ENCODE measurements around the gene ZNHIT2.
"Not testable (repeated sequence)": the region's sequence is repeated elsewhere in the genome, so short reads cannot be mapped to it uniquely, and the experiment has no call there.

The ZNHIT2 gene

GRCh38 chr11:65120831-65121230 lies 3.3 kb upstream of the ZNHIT2 start:
- DNase-seq: no peak

DNA sequence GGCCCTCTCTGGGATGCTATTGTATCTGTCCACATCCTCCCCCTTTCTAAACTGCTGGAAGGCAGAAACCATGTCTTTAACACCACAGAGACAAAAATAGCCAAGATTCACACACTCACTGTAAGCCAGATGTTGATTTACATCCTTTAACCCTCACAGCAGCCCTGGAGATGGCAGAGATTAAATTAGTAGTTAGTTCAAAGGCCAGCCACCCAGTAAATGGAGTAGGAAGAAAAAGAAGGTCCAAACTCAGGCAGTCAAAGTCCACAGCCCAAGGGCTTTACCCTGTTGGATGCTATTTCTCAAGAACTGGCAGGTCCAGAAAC lies 2.1 kb upstream of the ZNHIT2 start:
- DNase-seq: no peak

DNA sequence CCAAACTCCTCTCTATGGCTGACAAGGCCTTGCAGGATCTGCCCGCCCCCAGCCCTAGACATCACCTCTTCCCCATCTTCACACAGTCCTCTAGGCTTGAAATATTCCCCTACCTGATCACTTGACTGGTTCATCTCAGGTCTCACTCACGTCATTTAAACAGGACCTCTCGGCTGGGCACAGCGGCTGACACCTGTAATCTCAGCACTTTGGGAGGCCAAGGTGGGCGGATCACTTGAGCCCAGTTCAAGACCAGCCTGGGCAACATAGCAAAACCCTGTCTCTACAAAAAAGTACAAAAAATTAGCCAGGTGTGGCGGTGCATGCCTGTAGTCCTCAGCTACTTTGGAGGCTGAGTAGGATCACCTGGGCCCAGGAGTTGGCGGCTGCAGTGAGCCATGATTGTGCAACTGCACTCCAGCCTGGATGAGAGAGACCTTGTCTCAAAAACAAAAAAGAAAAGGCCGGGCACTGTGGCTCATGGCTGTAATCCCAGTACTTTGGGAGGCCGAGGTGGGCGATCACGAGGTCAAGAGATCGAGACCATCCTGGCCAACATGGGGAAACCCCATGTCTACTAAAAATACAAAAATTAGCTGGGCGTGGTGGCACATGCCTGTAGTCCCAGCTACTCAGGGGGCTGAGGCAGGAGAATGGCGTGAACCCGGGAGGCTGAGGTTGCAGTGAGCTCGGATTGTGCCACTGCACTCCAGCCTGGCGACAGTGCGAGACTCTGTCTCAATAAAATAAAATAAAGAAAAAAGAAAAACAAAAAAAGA lies 1.6 kb upstream of the ZNHIT2 start:
- not testable (repeated sequence) for DNase-seq

DNA sequence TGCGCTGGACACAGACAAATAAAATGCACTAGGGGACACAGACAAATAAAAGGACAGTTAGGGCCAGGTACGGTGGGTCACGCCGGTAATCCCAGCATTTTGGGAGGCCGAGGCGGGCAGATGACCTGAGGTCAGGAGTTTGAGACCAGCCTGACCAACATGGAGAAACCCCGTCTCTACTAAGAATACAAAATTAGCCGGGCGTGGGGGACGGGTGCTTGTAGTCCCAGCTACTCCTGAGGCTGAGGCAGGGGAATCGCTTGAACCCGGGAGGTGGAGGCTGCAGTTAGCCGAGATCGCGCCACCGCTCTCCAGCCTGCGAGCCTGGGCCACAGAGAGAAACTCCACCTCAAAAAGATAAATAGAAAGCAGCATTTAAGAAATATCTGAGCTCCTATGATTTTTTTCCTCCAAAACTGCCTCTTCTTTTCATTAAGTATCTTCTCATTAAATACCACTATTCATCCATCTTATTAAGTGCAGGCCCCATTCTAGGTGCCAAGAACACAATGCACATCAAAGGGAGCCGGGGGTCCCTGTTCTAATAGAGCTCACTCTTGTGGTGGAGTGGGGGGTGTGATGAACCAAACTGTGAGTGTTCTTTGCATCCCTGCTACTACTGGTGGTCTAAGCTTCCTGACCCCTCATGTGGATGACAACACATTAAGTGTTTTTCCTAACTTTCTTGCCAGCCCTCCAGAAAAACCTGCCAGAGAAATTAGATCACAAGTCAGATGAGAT lies 766 bp upstream of the ZNHIT2 start:
- DNase-seq: no peak

DNA sequence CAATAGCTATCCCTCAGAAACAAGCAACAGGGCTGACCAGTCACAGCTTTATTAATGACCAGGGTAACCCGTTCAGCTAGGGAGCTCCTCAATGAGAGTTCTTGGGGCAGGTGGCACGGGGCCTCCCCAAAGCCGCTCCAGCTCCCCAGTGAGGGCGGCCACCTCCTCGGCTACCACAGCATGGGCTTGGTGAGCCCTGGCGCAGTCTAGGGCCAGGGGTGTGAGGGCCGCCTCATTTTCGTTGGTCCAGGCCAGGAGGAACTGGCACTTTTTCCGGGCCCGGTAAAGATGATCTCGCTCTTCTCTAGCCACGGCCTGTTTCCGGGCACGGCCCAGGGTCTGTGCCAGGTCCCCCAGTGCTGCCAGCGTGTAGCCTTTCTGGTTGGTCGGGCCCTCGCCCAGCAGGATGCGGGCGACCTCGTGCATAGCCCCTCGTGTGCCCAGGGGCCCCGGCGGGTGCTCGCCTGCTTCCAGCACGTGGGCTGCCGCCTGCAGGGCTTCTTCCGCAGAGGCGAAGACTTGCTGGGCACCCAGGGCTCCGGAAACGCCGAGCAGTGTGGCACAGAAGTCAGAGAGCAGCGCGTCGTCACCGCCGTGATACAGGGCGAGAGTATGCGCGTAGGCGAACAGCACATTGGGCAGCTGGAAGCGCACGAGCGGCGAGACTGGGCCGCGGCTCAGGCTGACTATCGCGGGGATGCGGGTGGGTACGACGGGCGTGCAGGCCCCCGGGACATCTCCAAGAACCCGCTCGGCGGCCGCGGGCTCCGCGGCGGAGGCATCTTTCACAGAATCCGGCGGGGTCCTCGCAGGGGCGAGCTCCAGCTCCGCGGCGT lies 913 bp downstream of the ZNHIT2 start:
- DNase-seq: peak in 10 of 56 donors; percentile 20 to 55 (median 42)

DNA sequence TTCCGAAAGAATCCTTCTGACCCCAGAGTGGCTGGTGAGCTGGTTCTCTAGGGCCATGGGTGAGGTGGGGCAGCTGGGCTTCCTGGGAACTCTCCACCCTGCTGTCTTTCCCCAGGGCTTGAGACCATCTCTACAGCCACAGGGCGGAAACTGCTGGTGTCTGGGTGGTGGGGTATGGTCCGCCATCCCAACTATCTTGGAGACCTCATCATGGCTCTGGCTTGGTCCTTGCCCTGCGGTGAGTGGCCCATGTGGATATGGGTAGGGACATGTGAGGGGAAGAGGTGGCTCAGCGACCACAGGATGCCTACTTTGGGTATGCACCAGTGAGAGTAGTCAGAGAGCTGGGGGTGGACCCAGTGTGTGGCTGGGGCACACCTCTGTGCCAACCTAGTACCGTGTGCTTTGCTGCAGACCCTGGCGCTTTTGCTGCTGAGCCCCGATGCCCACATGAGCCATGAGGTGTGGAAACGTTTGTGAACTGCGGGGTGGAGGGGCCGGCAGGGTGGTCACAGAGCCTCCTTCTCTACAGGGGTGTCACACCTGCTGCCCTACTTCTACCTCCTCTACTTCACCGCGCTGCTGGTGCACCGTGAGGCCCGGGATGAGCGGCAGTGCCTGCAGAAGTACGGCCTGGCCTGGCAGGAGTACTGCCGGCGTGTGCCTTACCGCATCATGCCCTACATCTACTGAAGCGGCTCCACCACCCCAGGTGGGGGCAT lies 2.0 kb downstream of the ZNHIT2 start:
- DNase-seq: no peak

DNA sequence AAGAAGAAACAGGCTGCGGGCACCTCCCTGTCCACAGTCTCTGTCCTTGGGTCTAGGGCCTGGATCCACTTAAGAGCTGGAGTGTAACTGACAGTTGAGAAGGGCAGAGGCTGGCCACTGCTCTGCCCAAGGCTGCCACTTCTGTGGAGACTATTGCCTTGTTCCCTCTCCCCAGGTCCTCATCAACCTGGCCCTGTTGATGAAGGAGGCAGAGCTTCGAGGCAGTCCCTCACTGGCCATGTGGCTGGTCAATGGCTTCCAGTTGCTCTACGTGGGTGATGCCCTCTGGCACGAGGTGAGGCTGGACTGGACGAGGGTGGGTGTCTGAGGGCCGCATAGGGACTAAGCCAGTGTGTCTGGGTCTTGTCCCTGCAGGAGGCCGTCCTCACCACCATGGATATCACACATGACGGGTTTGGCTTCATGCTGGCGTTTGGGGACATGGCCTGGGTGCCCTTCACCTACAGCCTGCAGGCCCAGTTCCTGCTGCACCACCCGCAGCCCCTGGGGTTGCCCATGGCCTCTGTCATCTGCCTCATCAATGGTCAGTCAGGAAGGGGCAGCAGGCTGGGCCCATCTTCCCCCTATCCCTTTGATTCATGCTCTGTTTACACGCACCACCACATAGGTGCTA lies 2.8 kb downstream of the ZNHIT2 start:
- DNase-seq: no peak

- no peak for DNase-seq
These were observed 3.7 kb downstream of the ZNHIT2 start for GRCh38 chr11:65113839-65114238.

DNA sequence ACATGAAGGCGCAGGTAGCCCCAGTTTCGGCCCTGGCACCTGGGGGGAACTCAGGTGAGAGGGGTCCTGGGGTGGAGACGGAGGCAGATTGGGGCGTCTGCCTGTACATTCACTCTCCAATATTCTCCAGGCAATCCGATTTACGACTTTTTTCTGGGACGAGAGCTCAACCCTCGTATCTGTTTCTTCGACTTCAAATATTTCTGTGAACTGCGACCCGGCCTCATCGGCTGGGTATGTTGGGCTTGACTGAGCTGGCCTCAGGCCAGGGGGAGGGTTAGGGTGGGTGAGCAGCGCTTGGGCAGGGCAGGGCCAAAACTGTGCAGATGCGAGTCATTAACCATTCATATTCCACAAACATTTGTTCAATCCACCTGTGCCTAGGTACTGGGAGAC lies 4.1 kb downstream of the ZNHIT2 start:
- DNase-seq: no peak

DNA sequence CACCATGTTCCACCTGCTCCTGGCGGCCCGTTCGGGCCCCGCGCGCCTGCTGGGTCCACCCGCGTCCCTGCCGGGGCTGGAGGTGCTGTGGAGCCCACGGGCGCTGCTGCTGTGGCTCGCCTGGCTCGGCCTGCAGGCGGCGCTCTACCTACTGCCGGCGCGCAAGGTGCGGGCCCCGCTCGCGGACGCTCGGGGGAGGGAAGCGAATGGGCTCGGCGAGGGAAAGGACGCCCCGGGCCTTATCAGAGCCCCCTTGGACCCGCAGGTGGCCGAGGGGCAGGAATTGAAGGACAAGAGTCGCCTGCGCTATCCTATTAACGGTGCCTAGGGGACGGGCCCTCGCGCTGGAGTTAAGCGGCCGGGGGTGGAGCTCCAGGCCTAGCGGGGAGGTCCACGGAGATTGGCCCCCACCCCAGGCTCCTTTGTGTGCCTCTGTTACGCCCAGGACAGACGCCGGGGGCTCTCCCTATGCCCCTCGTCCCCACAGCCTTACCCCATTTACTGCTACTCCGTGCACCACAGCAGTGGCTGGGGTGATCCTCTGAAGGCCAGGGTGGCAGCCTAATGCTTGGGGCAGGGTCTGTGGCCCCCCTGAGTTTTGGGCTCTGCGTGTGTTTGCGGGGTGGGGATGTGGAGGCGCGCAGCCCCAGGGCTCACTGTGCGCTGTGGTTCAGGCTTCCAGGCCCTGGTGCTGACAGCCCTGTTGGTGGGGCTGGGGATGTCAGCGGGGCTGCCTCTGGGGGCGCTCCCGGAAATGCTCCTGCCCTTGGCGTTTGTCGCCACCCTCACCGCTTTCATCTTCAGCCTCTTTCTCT lies 4.7 kb downstream of the ZNHIT2 start:
- peak in 41 of 56 donors; percentile 10 to 72 (median 44) for DNase-seq

- DNase-seq: peak; percentile 36 to 98 (median 94)
These were observed 5.6 kb downstream of the ZNHIT2 start, which contains the start of gene TM7SF2 for GRCh38 chr11:65111744-65112545. TSS of gene TM7SF2 (plus strand) at chr11:65111872. CDS start at chr11:65112016, 144 bp downstream.

DNA sequence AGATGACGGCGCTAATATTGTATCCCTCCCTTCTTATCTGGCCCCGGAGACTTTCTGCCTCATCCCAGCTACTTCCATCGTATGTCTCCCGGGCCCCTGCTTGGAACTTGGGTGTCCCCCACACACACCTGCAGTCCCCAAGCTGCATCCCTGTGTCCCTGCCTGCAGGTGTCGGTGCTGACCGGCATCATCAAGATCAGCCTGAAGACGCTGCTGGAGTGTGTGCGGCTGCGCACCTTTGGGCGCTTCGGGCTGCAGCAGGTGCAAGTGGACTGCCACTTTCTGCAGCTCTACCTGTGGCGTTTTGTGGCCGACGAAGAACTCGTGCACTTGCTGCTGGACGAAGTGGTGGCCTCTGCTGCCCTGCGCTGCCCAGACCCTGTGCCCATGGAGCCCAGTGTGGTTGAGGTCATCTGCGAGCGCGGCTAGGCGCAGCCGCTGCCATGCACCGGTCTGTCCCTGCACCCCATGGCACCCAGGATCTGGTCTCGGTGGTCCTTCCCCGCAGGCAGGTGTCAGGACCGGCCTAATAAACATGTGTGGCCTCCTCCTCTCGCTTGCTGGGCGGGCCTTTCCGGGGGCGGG lies 6.2 kb downstream of the ZNHIT2 start:
- DNase-seq: no peak

GRCh38 chr11:65110354-65110861 lies 7.1 kb downstream of the ZNHIT2 start:
- DNase-seq: peak; percentile 17 to 91 (median 73)

- no peak for DNase-seq
These were observed 8.0 kb downstream of the ZNHIT2 start for GRCh38 chr11:65109231-65110198.

DNA sequence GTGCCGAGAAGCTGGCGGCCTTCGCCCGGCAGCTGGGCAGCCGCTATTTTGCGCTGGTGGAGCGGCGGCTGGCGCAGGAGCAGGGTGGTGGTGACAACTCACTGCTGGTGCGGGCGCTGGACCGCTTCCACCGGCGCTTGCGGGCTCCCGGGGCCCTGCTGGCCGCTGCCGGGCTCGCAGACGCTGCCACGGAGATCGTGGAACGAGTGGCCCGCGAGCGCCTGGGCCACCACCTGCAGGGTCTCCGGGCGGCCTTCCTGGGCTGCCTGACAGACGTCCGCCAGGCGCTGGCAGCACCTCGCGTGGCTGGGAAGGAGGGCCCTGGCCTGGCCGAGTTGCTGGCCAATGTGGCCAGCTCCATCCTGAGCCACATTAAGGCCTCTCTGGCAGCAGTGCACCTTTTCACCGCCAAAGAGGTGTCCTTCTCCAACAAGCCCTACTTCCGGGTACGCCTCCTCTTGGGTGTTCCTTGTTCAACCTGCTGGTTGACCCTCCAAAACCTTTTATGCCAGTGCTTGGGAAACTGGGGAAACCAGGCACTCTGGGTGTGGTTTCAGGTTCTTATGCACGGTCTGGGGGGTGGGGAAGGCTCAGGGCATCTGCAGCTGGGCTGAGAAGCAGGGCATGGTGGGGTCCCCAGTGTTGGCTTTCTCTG lies 8.9 kb downstream of the ZNHIT2 start:
- no peak for DNase-seq

- no peak for DNase-seq
These were observed 9.6 kb downstream of the ZNHIT2 start for GRCh38 chr11:65107751-65108468.

Measured in amygdala (tissue), 56 donors.